22Rv1 (cell line): ENCODE results near the gene IPO8.

ENCODE experiments used
- ZFX ChIP-seq: fragments of 450-650 bp; IDR thresholded peaks from 2 replicates; pipeline ENCODE4 v1.6.1; 2017; ENCODE audit warnings: antibody characterized with exemption, borderline replicate concordance
- TF ChIP-seq, protein P1 (sequence below): fragments of 450-650 bp; IDR thresholded peaks from 2 replicates; pipeline ENCODE4 v1.5.1; 2017; ENCODE audit warnings: mild to moderate bottlenecking

DNA sequence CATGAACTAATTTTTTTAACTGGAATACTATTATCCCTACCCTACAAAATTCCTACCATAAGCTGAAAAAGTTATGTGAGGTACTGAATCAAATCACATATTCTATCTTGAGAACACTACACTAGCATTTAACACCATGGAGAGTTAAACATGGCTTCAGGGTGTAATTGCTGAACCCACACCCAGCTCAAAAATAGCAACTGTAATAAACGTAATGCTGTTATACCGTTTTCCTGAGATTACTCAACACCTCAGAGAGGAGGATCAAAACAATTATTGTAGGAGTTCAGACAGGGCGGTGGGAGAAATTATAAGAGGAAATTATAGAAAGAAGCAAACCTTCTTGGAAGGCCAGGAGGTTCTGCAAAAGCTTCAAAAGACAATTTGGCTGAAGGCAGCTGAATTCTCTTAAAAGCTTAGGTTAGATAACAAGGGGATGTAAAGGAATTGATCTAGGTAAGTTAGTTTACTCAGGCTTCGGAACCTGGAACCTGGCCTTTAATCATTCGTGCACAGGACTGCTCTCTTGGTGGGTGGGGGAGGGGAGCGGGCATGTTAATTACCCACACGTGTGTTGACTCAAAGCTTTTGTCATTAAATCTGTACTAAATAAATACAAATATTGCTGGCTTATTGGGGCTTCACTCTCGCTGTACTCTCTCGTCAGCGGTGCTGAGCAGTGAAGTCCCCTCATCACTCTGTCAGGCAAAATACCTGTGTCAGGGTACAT lies 12.1 kb upstream of the IPO8 start:
- TF ChIP-seq, protein P1, sequence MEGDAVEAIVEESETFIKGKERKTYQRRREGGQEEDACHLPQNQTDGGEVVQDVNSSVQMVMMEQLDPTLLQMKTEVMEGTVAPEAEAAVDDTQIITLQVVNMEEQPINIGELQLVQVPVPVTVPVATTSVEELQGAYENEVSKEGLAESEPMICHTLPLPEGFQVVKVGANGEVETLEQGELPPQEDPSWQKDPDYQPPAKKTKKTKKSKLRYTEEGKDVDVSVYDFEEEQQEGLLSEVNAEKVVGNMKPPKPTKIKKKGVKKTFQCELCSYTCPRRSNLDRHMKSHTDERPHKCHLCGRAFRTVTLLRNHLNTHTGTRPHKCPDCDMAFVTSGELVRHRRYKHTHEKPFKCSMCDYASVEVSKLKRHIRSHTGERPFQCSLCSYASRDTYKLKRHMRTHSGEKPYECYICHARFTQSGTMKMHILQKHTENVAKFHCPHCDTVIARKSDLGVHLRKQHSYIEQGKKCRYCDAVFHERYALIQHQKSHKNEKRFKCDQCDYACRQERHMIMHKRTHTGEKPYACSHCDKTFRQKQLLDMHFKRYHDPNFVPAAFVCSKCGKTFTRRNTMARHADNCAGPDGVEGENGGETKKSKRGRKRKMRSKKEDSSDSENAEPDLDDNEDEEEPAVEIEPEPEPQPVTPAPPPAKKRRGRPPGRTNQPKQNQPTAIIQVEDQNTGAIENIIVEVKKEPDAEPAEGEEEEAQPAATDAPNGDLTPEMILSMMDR: no peak
- TF ChIP-seq ZFX: no peak
